HG03558 (cell line): ENCODE measurements around the gene CNTNAP5.

Source experiments
- ATAC-seq: cut with Tn5 transposase; IDR thresholded peaks from one replicate; pipeline ENCODE4 v1.9.1; 2021; ENCODE audit warnings: moderate number of reproducible peaks; ENCODE audit not compliant: unreplicated experiment; ENCODE audit errors: extremely low read depth

CNTNAP5 gene

GRCh38 chr2:124575497-124575896 is 550.4 kb downstream of the CNTNAP5 start:
- no peak for ATAC-seq

- no peak for ATAC-seq
These were observed 555.2 kb downstream of the CNTNAP5 start for GRCh38 chr2:124580263-124580662.

- ATAC-seq, result no peak
These were observed 557.3 kb downstream of the CNTNAP5 start for GRCh38 chr2:124582387-124582786.

GRCh38 chr2:124584615-124585014 is 559.5 kb downstream of the CNTNAP5 start:
- ATAC-seq, result no peak

- ATAC-seq, result no peak
These were observed 560.2 kb downstream of the CNTNAP5 start for GRCh38 chr2:124585277-124585676.

GRCh38 chr2:124586210-124586609 is 561.1 kb downstream of the CNTNAP5 start:
- no peak for ATAC-seq

GRCh38 chr2:124586835-124587234 is 561.7 kb downstream of the CNTNAP5 start:
- no peak for ATAC-seq

- ATAC-seq, result no peak
These were observed 564.9 kb downstream of the CNTNAP5 start for GRCh38 chr2:124589971-124590370.

GRCh38 chr2:124602759-124603158 is 577.7 kb downstream of the CNTNAP5 start:
- no peak for ATAC-seq

- ATAC-seq, result no peak
These were observed 579.9 kb downstream of the CNTNAP5 start for GRCh38 chr2:124604940-124605339.

- no peak for ATAC-seq
These were observed 582.6 kb downstream of the CNTNAP5 start for GRCh38 chr2:124607679-124608078.

- no peak for ATAC-seq
These were observed 584.6 kb downstream of the CNTNAP5 start for GRCh38 chr2:124609667-124610066.

GRCh38 chr2:124610141-124610540 is 585.1 kb downstream of the CNTNAP5 start:
- no peak for ATAC-seq

GRCh38 chr2:124610866-124611265 is 585.8 kb downstream of the CNTNAP5 start:
- no peak for ATAC-seq

- no peak for ATAC-seq
These were observed 598.5 kb downstream of the CNTNAP5 start for GRCh38 chr2:124623560-124623959.

GRCh38 chr2:124625561-124625960 is 600.5 kb downstream of the CNTNAP5 start:
- no peak for ATAC-seq

- no peak for ATAC-seq
These were observed 601.9 kb downstream of the CNTNAP5 start for GRCh38 chr2:124626993-124627392.

GRCh38 chr2:124633812-124634211 is 608.7 kb downstream of the CNTNAP5 start:
- ATAC-seq, result no peak

- no peak for ATAC-seq
These were observed 614.4 kb downstream of the CNTNAP5 start for GRCh38 chr2:124639524-124639923.

- ATAC-seq, result no peak
These were observed 615.2 kb downstream of the CNTNAP5 start for GRCh38 chr2:124640221-124640750.

- no peak for ATAC-seq
These were observed 621.2 kb downstream of the CNTNAP5 start for GRCh38 chr2:124646166-124646815.

GRCh38 chr2:124647245-124647644 is 622.2 kb downstream of the CNTNAP5 start:
- ATAC-seq, result no peak
